ENCODE results near the gene SEMA3B.

DNA sequence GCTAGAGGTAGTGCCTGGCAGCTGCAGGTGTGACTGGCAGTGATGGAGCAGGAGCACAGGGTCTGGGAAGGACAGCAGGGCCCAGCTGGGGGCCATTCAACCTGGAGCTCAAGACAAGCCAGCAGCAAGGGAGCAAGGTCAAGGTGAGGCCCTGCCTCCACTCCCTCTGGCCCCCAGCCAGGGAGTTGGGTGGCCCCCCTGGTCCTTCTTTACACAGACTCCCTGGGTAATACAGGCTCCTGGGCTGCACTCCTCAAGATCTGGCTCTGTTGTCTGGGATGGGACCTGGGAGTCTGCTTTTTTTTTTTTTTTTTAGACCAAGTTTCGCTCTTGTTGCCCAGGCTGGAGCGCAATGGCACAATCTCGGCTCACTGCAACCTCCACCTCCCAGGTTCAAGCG lies 18.4 kb upstream of the SEMA3B start:
- TF ChIP-seq POLR2A (IDR thresholded peaks at IDR 0.05; ENCODE audit: low read depth) (no peak), EP300 (IDR thresholded peaks at IDR 0.05) (no peak)
- TF ChIP-seq, protein P1, sequence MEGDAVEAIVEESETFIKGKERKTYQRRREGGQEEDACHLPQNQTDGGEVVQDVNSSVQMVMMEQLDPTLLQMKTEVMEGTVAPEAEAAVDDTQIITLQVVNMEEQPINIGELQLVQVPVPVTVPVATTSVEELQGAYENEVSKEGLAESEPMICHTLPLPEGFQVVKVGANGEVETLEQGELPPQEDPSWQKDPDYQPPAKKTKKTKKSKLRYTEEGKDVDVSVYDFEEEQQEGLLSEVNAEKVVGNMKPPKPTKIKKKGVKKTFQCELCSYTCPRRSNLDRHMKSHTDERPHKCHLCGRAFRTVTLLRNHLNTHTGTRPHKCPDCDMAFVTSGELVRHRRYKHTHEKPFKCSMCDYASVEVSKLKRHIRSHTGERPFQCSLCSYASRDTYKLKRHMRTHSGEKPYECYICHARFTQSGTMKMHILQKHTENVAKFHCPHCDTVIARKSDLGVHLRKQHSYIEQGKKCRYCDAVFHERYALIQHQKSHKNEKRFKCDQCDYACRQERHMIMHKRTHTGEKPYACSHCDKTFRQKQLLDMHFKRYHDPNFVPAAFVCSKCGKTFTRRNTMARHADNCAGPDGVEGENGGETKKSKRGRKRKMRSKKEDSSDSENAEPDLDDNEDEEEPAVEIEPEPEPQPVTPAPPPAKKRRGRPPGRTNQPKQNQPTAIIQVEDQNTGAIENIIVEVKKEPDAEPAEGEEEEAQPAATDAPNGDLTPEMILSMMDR (IDR thresholded peaks at IDR 0.05) = no peak

Measured in esophagus muscularis mucosa (tissue), 4 donors.